Fibroblast of villous mesenchyme (primary cell): ENCODE data around the gene PARD6G. TPM values are rescaled to one million over a fixed set of nuclear protein-coding genes. Genes with fewer than 3 reads are reported as not detected.
A peak's percentile ranks its signal among the peaks of the same experiment; 100 is the strongest.

Experiments
- DNase-seq: peaks from one replicate; pipeline ENCODE4 v3.0.0-alpha.2; 2010; ENCODE audit warnings: low read depth
- H3K4me3 ChIP-seq: 2 replicates; pipeline ENCODE4 v1.5.1; 2011; ENCODE audit warnings: low read depth, mild to moderate bottlenecking, low read length
- CTCF ChIP-seq: IDR thresholded peaks from 2 replicates; pipeline ENCODE4 v1.5.1; 2012; ENCODE audit warnings: low read depth, mild to moderate bottlenecking, low read length; ENCODE audit not compliant: insufficient read depth
- total RNA-seq: library from RNA; depleted of rRNA; stranded (reverse); fragments of >200 nt; gene quantifications from 2 replicates; pipeline ENCODE4 v1.2.3, GENCODE V29; 2012

Gene PARD6G
- total RNA-seq, 1 donor: 1.7 TPM

DNA sequence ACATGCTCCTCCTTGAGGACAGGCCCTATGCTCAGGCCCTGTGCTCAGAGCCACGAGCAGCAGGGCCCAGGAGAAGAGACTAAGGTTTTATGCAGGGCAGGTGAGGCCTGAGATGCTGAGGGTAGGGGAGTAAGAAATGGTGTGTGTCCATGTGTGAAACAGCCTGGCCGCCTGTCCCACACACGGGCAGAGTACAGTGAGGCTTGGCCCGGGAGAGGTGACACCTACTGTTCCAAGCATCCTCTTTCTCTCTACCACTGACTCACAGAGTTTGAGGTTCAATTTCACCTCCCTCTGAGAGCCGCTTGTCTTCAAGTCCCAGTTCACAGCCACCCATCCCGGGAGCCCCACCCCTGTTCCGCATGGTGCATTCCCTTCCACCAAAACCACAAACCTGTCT is 84.1 kb downstream of the PARD6G start:
- DNase-seq: no peak
- TF ChIP-seq CTCF: no peak
- no peak overlapping the region for H3K4me3 ChIP-seq

GRCh38 chr18:80161781-80162417 is 85.4 kb downstream of the PARD6G start:
- TF ChIP-seq CTCF: no peak
- no peak overlapping the region for H3K4me3 ChIP-seq
- no peak for DNase-seq

GRCh38 chr18:80159713-80160636 is 87.3 kb downstream of the PARD6G start:
- peak; percentile 65 for TF ChIP-seq CTCF
- DNase-seq: no peak
- H3K4me3 ChIP-seq: peak overlapping the region; percentile 23

- no peak overlapping the region for H3K4me3 ChIP-seq
- DNase-seq: no peak
- TF ChIP-seq CTCF: no peak
These were observed 88.9 kb downstream of the PARD6G start for GRCh38 chr18:80158365-80158764.

- peak; percentile 99 for TF ChIP-seq CTCF
- no peak overlapping the region for H3K4me3 ChIP-seq
- peak; percentile 80 for DNase-seq
These were observed 89.5 kb downstream of the PARD6G start for GRCh38 chr18:80157708-80158343.

DNA sequence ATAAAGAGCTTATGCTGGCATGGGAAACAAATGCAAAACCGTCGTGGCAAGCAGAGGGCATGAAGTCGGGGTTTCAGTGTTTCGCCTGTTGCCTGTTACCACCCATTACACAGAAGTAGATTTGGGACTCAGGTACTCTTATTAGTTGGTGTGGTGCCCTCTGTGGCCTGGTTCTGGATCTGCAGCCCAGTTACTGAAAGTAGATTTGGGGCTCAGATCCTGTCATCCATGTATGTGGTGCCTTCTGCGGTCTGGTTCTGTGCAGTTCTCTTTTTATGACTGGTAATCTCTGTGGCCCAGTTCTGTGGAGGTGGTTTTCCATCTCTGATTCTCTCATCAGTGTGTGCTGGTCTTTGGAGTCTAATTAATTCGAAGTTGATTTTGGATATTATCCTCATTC is 93.0 kb downstream of the PARD6G start:
- H3K4me3 ChIP-seq: no peak overlapping the region
- TF ChIP-seq CTCF: peak; percentile 55
- peak; percentile 33 for DNase-seq
